Measurements from ENCODE around the gene MOK.

DNA sequence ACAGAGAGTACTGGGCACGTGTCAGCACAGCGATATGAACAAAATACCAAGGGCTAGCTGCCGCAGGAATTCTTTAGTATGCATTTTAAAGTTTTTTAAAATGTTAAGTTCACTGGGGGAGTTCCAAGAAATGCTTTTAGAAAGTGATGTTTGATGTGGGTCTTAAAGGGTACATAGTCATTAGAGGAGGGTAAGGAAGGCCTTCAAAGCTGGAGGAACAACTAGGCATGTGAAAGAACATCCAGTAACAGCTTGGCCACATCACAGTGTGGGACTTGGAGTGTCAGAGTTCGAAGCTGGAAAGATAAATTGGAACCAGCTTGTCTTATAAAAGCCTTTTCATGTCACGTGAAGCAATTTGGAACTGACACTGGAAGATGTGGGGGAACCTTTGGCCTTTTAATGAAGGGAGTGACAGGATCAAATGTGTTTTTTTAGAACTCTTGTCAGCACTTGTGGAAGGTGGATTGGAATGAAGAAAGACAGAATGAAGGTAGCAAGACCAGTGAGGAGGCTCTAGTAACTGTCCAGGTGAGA is 107.6 kb downstream of the MOK start:
- TF ChIP-seq, protein P1, sequence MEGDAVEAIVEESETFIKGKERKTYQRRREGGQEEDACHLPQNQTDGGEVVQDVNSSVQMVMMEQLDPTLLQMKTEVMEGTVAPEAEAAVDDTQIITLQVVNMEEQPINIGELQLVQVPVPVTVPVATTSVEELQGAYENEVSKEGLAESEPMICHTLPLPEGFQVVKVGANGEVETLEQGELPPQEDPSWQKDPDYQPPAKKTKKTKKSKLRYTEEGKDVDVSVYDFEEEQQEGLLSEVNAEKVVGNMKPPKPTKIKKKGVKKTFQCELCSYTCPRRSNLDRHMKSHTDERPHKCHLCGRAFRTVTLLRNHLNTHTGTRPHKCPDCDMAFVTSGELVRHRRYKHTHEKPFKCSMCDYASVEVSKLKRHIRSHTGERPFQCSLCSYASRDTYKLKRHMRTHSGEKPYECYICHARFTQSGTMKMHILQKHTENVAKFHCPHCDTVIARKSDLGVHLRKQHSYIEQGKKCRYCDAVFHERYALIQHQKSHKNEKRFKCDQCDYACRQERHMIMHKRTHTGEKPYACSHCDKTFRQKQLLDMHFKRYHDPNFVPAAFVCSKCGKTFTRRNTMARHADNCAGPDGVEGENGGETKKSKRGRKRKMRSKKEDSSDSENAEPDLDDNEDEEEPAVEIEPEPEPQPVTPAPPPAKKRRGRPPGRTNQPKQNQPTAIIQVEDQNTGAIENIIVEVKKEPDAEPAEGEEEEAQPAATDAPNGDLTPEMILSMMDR (conservative IDR thresholded peaks at IDR 0.05), result no peak
- TF ChIP-seq ZFX (IDR thresholded peaks at IDR 0.05), result no peak

Data from C4-2B (cell line).